OCI-LY7 (cell line): ENCODE data around the gene ANKRD11. TPM values are rescaled to one million over a fixed set of nuclear protein-coding genes. Genes with fewer than 3 reads are reported as not detected.

Source experiments
- BruUV-seq: library from RNA; stranded (reverse); fragments of 400-500 nt; replicated peaks from 2 replicates; lab custom pipeline; 2021; lab: Mats Ljungman, UMichigan
- CTCF ChIA-PET: fragments of 300-600 bp; sonication (Branson Sonifier 250); formaldehyde crosslinking; loops from one replicate; lab custom pipeline; 2022; ENCODE audit warnings: antibody characterized with exemption; ENCODE audit not compliant: unreplicated experiment; lab: Charles Lee
- POLR2A ChIA-PET: fragments of 300-600 bp; sonication (Branson Sonifier 250); formaldehyde crosslinking; loops from one replicate; lab custom pipeline; 2022; ENCODE audit warnings: antibody characterized with exemption; lab: Charles Lee
- DNase-seq: peaks from one replicate; pipeline ENCODE4 v3.0.0-alpha.2; 2015; ENCODE audit warnings: low spot score
- H2AFZ ChIP-seq: fragments of 200-600 bp; sonication (generic), shearing (Covaris generic); 2 replicates; pipeline ENCODE4 v1.6.1; 2014; ENCODE audit warnings: mild to moderate bottlenecking, antibody characterized with exemption, low read length, moderate library complexity
- H3K27ac ChIP-seq: fragments of 200-600 bp; sonication (generic); 2 replicates; pipeline ENCODE4 v1.5.1; 2014; ENCODE audit warnings: mixed run types, low read depth, mild to moderate bottlenecking, moderate library complexity, low read length, inconsistent platforms; ENCODE audit not compliant: poor library complexity, severe bottlenecking
- H3K36me3 ChIP-seq: fragments of 200-600 bp; sonication (generic); 2 replicates; pipeline ENCODE4 v1.6.1; 2014; ENCODE audit warnings: mild to moderate bottlenecking, antibody characterized with exemption, low read length, moderate library complexity, mixed read lengths; ENCODE audit not compliant: insufficient read depth
- H3K4me1 ChIP-seq: fragments of 200-600 bp; sonication (generic); 2 replicates; pipeline ENCODE4 v1.5.1; 2014; ENCODE audit warnings: mild to moderate bottlenecking, low read length; ENCODE audit not compliant: insufficient read depth, poor library complexity, severe bottlenecking
- H3K4me2 ChIP-seq: fragments of 200-600 bp; sonication (generic); 2 replicates; pipeline ENCODE4 v1.6.1; 2014; ENCODE audit warnings: mild to moderate bottlenecking, low read length
- H3K4me3 ChIP-seq: fragments of 200-600 bp; sonication (generic); 2 replicates; pipeline ENCODE4 v1.5.1; 2014; ENCODE audit warnings: mild to moderate bottlenecking, low read depth, low read length; ENCODE audit not compliant: poor library complexity, severe bottlenecking
- H3K79me2 ChIP-seq: fragments of 200-600 bp; sonication (generic); 2 replicates; pipeline ENCODE4 v1.6.1; 2016; ENCODE audit warnings: low read depth, mild to moderate bottlenecking, low read length, moderate library complexity, mixed read lengths; ENCODE audit not compliant: insufficient read depth
- H3K9me2 ChIP-seq: fragments of 200-600 bp; sonication (generic); 2 replicates; pipeline ENCODE4 v1.6.1; 2016; ENCODE audit warnings: mild to moderate bottlenecking, low read length, mixed read lengths; ENCODE audit not compliant: insufficient read depth
- H3K9me3 ChIP-seq: fragments of 200-600 bp; sonication (generic); 2 replicates; pipeline ENCODE4 v1.6.1; 2014; ENCODE audit warnings: mild to moderate bottlenecking, mixed run types, low read length, mixed read lengths
- H4K20me1 ChIP-seq: fragments of 200-600 bp; sonication (generic); 2 replicates; pipeline ENCODE4 v1.6.1; 2014; ENCODE audit warnings: mild to moderate bottlenecking, antibody characterized with exemption, low read length, moderate library complexity, mixed read lengths; ENCODE audit not compliant: insufficient read depth
- CTCF ChIP-seq: fragments of 200-600 bp; sonication (generic); conservative IDR thresholded peaks from 2 replicates; pipeline ENCODE4 v1.5.1; 2014; ENCODE audit warnings: mild to moderate bottlenecking, antibody characterized with exemption, low read length, moderate library complexity, mixed read lengths
- EZH2phosphoT487 ChIP-seq: fragments of 200-600 bp; sonication (generic); IDR thresholded peaks from 2 replicates; pipeline ENCODE4 v1.6.1; 2018; ENCODE audit warnings: low read depth, borderline replicate concordance, mild to moderate bottlenecking, mixed run types, antibody characterized with exemption, low read length, moderate library complexity, mixed read lengths
- intact Hi-C: fragments of 100-400 bp; cut with micrococcal nuclease; formaldehyde crosslinking; loops from one replicate; pipeline ENCODE4 v1.10.0; 2022; ENCODE audit not compliant: unreplicated experiment
- total RNA-seq, 2 experiments: library from RNA; depleted of rRNA in 1 of 2; stranded (reverse); fragments of >200 nt in 1 of 2; shearing (Covaris generic) in 1 of 2; gene quantifications; 2 replicates each; pipeline ENCODE4 v1.2.3, GENCODE V29; 2014 to 2022

The ANKRD11 gene
- total RNA-seq, 2 experiments from 2014 or later, result 89.1 to 251 TPM

- peaks cover 33% of the 10 kb centered on the region for H3K4me1 ChIP-seq
- no TSS peak for BruUV-seq
- H3K27ac ChIP-seq, result no peak overlapping the region
- H4K20me1 ChIP-seq, result peaks cover 25% of the 10 kb centered on the region; the same call in 1 of the 2 replicates
- DNase-seq, result no peak
- peaks cover 100% of the 10 kb centered on the region for H3K79me2 ChIP-seq
- H3K9me3 ChIP-seq, result no peaks in the 10 kb centered on the region
- TF ChIP-seq CTCF (no peak), EZH2phosphoT487 (no peak)
- ChIA-PET POLR2A (no interaction called here), CTCF (no interaction called here)
- H3K4me3 ChIP-seq, result no peak overlapping the region
- intact Hi-C loops, result no loop called here
- no peak overlapping the region for H3K4me2 ChIP-seq
- H3K9me2 ChIP-seq, result no peaks in the 10 kb centered on the region
- no peak overlapping the region for H2AFZ ChIP-seq
- H3K36me3 ChIP-seq, result peaks cover 23% of the 10 kb centered on the region
These were observed 144.7 kb downstream of the ANKRD11 start for GRCh38 chr16:89345642-89346150.

- Histone ChIP-seq H3K4me3 (no peak overlapping the region), H3K36me3 (peaks cover 19% of the 10 kb centered on the region), H3K79me2 (peaks cover 100% of the 10 kb centered on the region), H3K27ac (no peak overlapping the region), H3K9me2 (no peaks in the 10 kb centered on the region), H3K4me1 (peaks cover 33% of the 10 kb centered on the region), H3K4me2 (no peak overlapping the region), H2AFZ (no peak overlapping the region), H4K20me1 (peaks cover 21% of the 10 kb centered on the region; the same call in 1 of the 2 replicates), H3K9me3 (no peaks in the 10 kb centered on the region)
- DNase-seq, result no peak
- no TSS peak for BruUV-seq
- POLR2A ChIA-PET, result no interaction called here
- intact Hi-C loops, result no loop called here
- CTCF ChIA-PET, result no interaction called here
- TF ChIP-seq CTCF, result no peak
- no peak for TF ChIP-seq EZH2phosphoT487
These were observed 145.3 kb downstream of the ANKRD11 start for GRCh38 chr16:89344846-89345611.

GRCh38 chr16:89344458-89344834, 145.9 kb downstream of the ANKRD11 start:
- Histone ChIP-seq H3K27ac (no peak overlapping the region), H3K36me3 (peaks cover 19% of the 10 kb centered on the region), H3K9me3 (no peaks in the 10 kb centered on the region), H3K9me2 (no peaks in the 10 kb centered on the region), H4K20me1 (peaks cover 19% of the 10 kb centered on the region; the same call in 1 of the 2 replicates), H3K79me2 (peaks cover 100% of the 10 kb centered on the region), H3K4me1 (peaks cover 31% of the 10 kb centered on the region), H3K4me2 (no peak overlapping the region), H2AFZ (no peak overlapping the region), H3K4me3 (no peak overlapping the region)
- CTCF ChIA-PET, result no interaction called here
- TF ChIP-seq CTCF (no peak), EZH2phosphoT487 (no peak)
- BruUV-seq, result no TSS peak
- no peak for DNase-seq
- POLR2A ChIA-PET, result no interaction called here
- intact Hi-C loops, result no loop called here
